Upper lobe of left lung (tissue), 6 donors: Measurements from ENCODE around the gene BBS9. TPM values are rescaled to one million over a fixed set of nuclear protein-coding genes. Genes with fewer than 3 reads are reported as not detected.

ENCODE experiments used
- ATAC-seq, 2 donors: fragments of 200-7000 bp; cut with Tn5 transposase; one replicate each; pipeline ENCODE4 v1.9.1; 2022; ENCODE audit warnings: mild to moderate bottlenecking in 2 of 2, moderate library complexity in 2 of 2; ENCODE audit not compliant: low FRiP score in 2 of 2
- DNase-seq, 2 donors: peaks; one replicate each; pipeline ENCODE4 v3.0.0-alpha.2; 2019 to 2020
- H3K27ac ChIP-seq, 4 donors: fragments of 200-600 bp; sonication (generic); one replicate each; pipeline ENCODE4 v1.5.1; 2016 to 2019
- H3K27me3 ChIP-seq, 4 donors: fragments of 200-600 bp; sonication (generic); one replicate each; pipeline ENCODE4 v1.5.1; 2017 to 2019
- H3K36me3 ChIP-seq, 4 donors: fragments of 200-600 bp; sonication (generic); one replicate each; pipeline ENCODE4 v1.5.1; 2016 to 2019
- H3K4me1 ChIP-seq, 4 donors: fragments of 200-600 bp; sonication (generic); one replicate each; pipeline ENCODE4 v1.5.1; 2018 to 2019
- H3K4me3 ChIP-seq, 4 donors: fragments of 200-600 bp; sonication (generic); one replicate each; pipeline ENCODE4 v1.5.1; 2017 to 2019; ENCODE audit warnings: mild to moderate bottlenecking in 2 of 4, moderate library complexity in 1 of 4
- H3K9me3 ChIP-seq, 4 donors: fragments of 200-600 bp; sonication (generic); one replicate each; pipeline ENCODE4 v1.5.1; 2018 to 2019
- EP300 ChIP-seq, 4 donors: sonication (generic); formaldehyde crosslinking; IDR thresholded peaks; one replicate each; pipeline ENCODE4 v1.5.1; 2017; ENCODE audit warnings: antibody characterized with exemption in 4 of 4, control low read depth in 2 of 4
- POLR2A ChIP-seq, 4 donors: fragments of 450-650 bp; IDR thresholded peaks; one replicate each; pipeline ENCODE4 v1.5.1; 2016 to 2017; ENCODE audit warnings: antibody characterized with exemption in 4 of 4, mild to moderate bottlenecking in 2 of 4
- POLR2AphosphoS5 ChIP-seq, 2 donors: sonication (generic); formaldehyde crosslinking; IDR thresholded peaks; one replicate each; pipeline ENCODE4 v1.5.1; 2017; ENCODE audit warnings: antibody characterized with exemption in 2 of 2
- WGBS, 2 donors: methylation state at CpG; one replicate each; pipeline ENCODE4 v1.1.5; 2017 to 2018; 5-methylcytosine and 5-hydroxymethylcytosine counted together
- small RNA-seq, 4 donors: library from RNA; depleted of rRNA; stranded (forward); fragments of <200 nt; gene quantifications; one replicate each; pipeline ENCODE3, GENCODE V24; 2016
- total RNA-seq, 6 donors: library from RNA; depleted of rRNA in 4 of 6; stranded (reverse); fragments of >200 nt in 4 of 6; gene quantifications; one replicate each; pipeline versions ENCODE4 v1.1.0 to v1.2.1, GENCODE V29; 2016 to 2021
- TF ChIP-seq, protein P1 (sequence below), 6 experiments: fragments of 450-650 bp in 4 of 6; fragments of 200-600 bp in 2 of 6; sonication (generic) in 2 of 6; IDR thresholded peaks; one replicate each; pipeline ENCODE4 v1.5.1; 2016 to 2019; ENCODE audit warnings: antibody characterized with exemption in 6 of 6
- donor health status: DM: no; HTN: no; CAD: no; lungs with moderate emphysema.
- donor health status: DM: no; HTN: yes; CAD: no; lungs with severe emphysema.

Gene BBS9
- total RNA-seq, 6 donors from 2014 or later: 14.5 to 72.3 (median 20.6) TPM

DNA sequence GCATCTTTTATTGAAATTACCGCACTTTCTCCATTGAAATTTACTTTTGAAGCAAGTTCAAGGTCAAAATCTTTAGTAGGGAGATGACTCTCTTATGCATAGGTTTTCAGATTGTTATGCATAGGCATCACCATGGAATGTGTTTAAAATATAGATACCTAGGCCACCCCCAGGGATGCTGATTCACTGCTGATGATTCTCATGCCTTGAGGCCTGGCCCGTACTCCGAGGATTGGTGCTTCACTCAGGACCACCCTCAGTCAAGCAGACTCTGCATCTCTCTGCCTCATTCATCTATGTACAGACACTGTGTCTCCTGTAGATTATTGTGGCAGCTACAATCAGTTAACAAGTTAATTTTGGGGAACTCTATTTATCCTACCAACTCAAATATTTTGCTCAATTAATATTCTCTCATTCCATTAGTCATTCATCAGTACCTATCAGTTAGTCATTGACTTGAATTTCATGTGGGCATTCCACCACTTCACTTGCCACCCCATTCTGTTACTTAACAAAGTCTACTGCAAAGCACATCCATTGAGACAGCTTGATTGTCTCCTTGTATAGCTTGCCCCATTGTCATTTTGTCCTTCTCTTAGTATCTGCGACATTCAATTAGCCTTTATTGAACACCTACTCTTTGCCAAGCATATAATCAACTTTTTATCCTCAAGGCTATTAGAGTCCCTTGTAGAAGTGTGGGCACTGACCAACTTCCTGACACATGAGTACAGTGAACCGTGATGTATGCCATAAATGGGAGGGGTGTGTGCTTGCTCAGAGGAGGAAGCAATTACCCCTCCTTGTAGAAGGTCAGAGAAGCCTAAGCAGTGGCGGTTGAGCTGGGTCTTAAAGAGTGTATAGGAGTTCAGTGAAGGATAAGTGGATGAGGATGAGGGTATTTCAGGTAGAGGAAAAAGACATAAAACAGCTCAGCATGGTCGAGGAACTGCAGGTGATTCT is 520.4 kb downstream of the BBS9 start:
- Histone ChIP-seq H3K9me3 (no peaks in the 10 kb centered on the region), H3K27me3 (no peaks in the 10 kb centered on the region), H3K4me1 (no peaks in the 10 kb centered on the region), H3K4me3 (no peak overlapping the region), H3K36me3 (no peaks in the 10 kb centered on the region), H3K27ac (no peak overlapping the region)
- ATAC-seq (no peak), DNase-seq (no peak)
- 82 to 87% methylated on average over 7 of the region's 7 CpGs for WGBS, 2 donors
- TF ChIP-seq EP300 (IDR thresholded peaks at IDR 0.05) (no peak), POLR2A (IDR thresholded peaks at IDR 0.05) (no peak), POLR2AphosphoS5 (IDR thresholded peaks at IDR 0.05) (no peak)
- TF ChIP-seq, protein P1, sequence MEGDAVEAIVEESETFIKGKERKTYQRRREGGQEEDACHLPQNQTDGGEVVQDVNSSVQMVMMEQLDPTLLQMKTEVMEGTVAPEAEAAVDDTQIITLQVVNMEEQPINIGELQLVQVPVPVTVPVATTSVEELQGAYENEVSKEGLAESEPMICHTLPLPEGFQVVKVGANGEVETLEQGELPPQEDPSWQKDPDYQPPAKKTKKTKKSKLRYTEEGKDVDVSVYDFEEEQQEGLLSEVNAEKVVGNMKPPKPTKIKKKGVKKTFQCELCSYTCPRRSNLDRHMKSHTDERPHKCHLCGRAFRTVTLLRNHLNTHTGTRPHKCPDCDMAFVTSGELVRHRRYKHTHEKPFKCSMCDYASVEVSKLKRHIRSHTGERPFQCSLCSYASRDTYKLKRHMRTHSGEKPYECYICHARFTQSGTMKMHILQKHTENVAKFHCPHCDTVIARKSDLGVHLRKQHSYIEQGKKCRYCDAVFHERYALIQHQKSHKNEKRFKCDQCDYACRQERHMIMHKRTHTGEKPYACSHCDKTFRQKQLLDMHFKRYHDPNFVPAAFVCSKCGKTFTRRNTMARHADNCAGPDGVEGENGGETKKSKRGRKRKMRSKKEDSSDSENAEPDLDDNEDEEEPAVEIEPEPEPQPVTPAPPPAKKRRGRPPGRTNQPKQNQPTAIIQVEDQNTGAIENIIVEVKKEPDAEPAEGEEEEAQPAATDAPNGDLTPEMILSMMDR (IDR thresholded peaks at IDR 0.05): no peak

DNA sequence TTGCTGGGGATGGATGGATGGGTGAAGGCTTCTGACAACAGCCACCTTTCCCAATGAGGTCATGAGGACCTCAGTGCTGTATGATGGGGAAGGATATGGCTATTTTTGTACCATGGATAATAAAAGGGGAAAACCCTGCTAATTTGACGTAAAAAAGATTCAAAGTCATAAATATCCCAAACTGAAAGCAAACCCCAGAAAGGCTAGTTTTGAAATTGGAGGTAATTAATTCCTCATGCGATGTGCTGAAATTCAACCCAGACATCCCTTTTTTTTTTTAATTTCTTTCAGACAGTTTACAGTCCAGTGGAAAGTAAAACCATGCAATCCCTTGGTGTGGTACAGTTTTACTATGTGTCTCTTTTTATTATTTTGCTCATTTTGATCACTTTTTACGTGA is 521.5 kb downstream of the BBS9 start:
- no peak overlapping the region for H3K4me3 ChIP-seq
- no peaks in the 10 kb centered on the region for H3K9me3 ChIP-seq
- ATAC-seq: no peak
- H3K4me1 ChIP-seq: no peaks in the 10 kb centered on the region
- 87 to 97% methylated on average over 3 of the region's 3 CpGs for WGBS, 2 donors
- no peak overlapping the region for H3K27ac ChIP-seq
- no peaks in the 10 kb centered on the region for H3K36me3 ChIP-seq
- H3K27me3 ChIP-seq: no peaks in the 10 kb centered on the region
- DNase-seq: no peak
- no peak for TF ChIP-seq POLR2A (IDR thresholded peaks at IDR 0.05)

DNA sequence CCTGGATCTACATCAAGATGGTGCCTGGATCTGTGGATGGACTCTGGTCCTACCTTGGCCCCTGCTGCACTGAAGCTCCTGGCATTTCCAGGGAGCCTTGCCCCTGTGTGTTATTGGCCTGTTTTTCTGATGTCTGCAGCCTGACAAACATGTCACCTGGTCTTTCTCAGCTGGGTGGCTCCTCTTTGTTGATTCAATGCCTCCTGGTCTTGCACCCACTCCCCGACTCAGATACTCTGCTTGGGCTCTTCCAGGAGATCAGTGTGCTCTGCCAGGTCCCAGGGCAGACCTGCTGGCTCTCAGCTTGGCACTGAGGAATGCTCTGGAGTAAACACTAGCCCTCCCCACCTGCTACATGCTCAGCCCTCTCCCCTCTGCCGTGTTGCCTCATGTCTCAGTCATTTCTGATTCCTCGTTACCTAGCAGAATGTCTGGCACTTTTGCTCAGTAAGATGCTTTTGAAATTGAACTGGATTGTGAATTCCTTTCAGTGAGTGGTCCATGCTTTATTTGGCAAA is 522.7 kb downstream of the BBS9 start:
- DNase-seq (no peak), ATAC-seq (no peak)
- Histone ChIP-seq H3K4me3 (no peak overlapping the region), H3K27me3 (no peaks in the 10 kb centered on the region), H3K9me3 (no peaks in the 10 kb centered on the region), H3K4me1 (no peaks in the 10 kb centered on the region), H3K27ac (no peak overlapping the region), H3K36me3 (no peaks in the 10 kb centered on the region)
- TF ChIP-seq, protein P1 (IDR thresholded peaks at IDR 0.05): no peak
- TF ChIP-seq EP300 (IDR thresholded peaks at IDR 0.05): no peak
- TF ChIP-seq POLR2AphosphoS5 (IDR thresholded peaks at IDR 0.05): no peak
- TF ChIP-seq POLR2A (IDR thresholded peaks at IDR 0.05): no peak
- WGBS, 2 donors: 64 to 78% methylated on average over 3 of the region's 3 CpGs

DNA sequence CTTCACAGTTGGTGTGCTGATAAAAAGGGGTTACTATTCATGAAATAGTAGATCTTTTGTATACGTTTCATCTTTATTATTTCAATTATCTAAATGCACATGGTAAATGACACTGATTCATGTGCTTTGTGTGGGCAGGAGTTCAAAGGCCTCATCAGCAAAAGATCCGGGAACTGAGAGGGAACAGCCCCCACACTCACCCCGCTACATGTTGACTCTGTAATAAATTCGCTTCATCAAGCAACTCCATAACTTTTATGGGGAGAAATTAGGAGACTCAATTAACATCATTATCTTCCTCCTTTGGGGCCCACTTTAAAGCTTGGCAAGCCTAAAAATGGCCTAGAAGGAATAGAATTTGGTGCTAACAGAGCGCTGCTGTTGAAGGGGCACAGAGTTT is 525.3 kb downstream of the BBS9 start:
- TF ChIP-seq POLR2AphosphoS5 (IDR thresholded peaks at IDR 0.05) (no peak), POLR2A (IDR thresholded peaks at IDR 0.05) (no peak), EP300 (IDR thresholded peaks at IDR 0.05) (no peak)
- TF ChIP-seq, protein P1 (IDR thresholded peaks at IDR 0.05): no peak
- ATAC-seq (no peak), DNase-seq (no peak)
- no peaks in the 10 kb centered on the region for H3K36me3 ChIP-seq
- no peak overlapping the region for H3K27ac ChIP-seq
- H3K9me3 ChIP-seq: no peaks in the 10 kb centered on the region
- no peaks in the 10 kb centered on the region for H3K4me1 ChIP-seq
- 93 to 96% methylated on average over 5 of the region's 5 CpGs for WGBS, 2 donors
- no peaks in the 10 kb centered on the region for H3K27me3 ChIP-seq
- no peak overlapping the region for H3K4me3 ChIP-seq

Small RNA genes within 50 kb of the gene (small RNA-seq; reads per million reads assigned to genes)
- 0 reads per million in 4 donors for gene AC007312.1
- gene AC074338.1: 0 reads per million in 4 donors
- gene RNA5SP229: 0 to 0.14 (median 0.05) reads per million in 4 donors

Other genes with a start within 250 kb of the BBS9 start
- gene KBTBD2, start 237.8 kb upstream of the BBS9 start, total RNA-seq: 10 to 100 TPM; 19.0 to 53.1 (median 32.2) TPM
- 100 to 1,000 TPM; 117 to 262 (median 136) TPM for gene FKBP9, start 172.1 kb upstream of the BBS9 start, total RNA-seq
- gene NT5C3A, start 66.8 kb upstream of the BBS9 start, total RNA-seq: 10 to 100 TPM; 18.4 to 52.3 (median 25.0) TPM
- 10 to 100 TPM in 4 of 6 donors, 1 to 10 TPM in 2; 5.9 to 15.7 (median 11.9) TPM for gene RP9, start 20.2 kb upstream of the BBS9 start, total RNA-seq